Tibial nerve (tissue), 4 donors: Measurements from ENCODE around the gene IBTK. TPM values are rescaled to one million over a fixed set of nuclear protein-coding genes. Genes with fewer than 3 reads are reported as not detected.

Experiments
- DNase-seq, 2 donors: peaks; one replicate each; pipeline ENCODE4 v3.0.0-alpha.2; 2019; ENCODE audit warnings: low spot score in 2 of 2
- H3K27ac ChIP-seq, 4 donors: fragments of 200-600 bp; sonication (generic) in 3 of 4; one replicate each; pipeline ENCODE4 v1.5.1; 2017 to 2019; ENCODE audit warnings: mild to moderate bottlenecking in 1 of 4
- H3K27me3 ChIP-seq, 2 donors: fragments of 200-600 bp; sonication (generic) in 1 of 2; one replicate each; pipeline versions ENCODE4 v1.5.1 to v1.6.0; 2017 to 2019
- H3K36me3 ChIP-seq, 3 donors: fragments of 200-600 bp; sonication (generic); one replicate each; pipeline ENCODE4 v1.5.1; 2018 to 2019
- H3K4me1 ChIP-seq, 4 donors: fragments of 200-600 bp; sonication (generic) in 3 of 4; one replicate each; pipeline ENCODE4 v1.5.1; 2017 to 2019
- H3K4me3 ChIP-seq, 4 donors: fragments of 200-600 bp; sonication (generic) in 3 of 4; one replicate each; pipeline ENCODE4 v1.5.1; 2017 to 2019; ENCODE audit warnings: mild to moderate bottlenecking in 1 of 4, moderate library complexity in 1 of 4
- H3K9me3 ChIP-seq, 4 donors: fragments of 200-600 bp; sonication (generic) in 3 of 4; one replicate each; pipeline ENCODE4 v1.5.1; 2017 to 2019
- CTCF ChIP-seq, 5 experiments: fragments of 200-600 bp in 3 of 5; fragments of 450-650 bp in 2 of 5; sonication (generic) in 3 of 5; IDR thresholded peaks; one replicate each; pipeline ENCODE4 v1.5.1; 2016 to 2019; ENCODE audit warnings: antibody characterized with exemption in 5 of 5, mild to moderate bottlenecking in 3 of 5, moderate library complexity in 2 of 5
- EP300 ChIP-seq, 2 donors: sonication (generic); formaldehyde crosslinking; IDR thresholded peaks; one replicate each; pipeline ENCODE4 v1.6.1; 2017; ENCODE audit warnings: antibody characterized with exemption in 2 of 2, mild to moderate bottlenecking in 1 of 2
- POLR2A ChIP-seq, 2 donors: fragments of 450-650 bp; IDR thresholded peaks; one replicate each; pipeline ENCODE4 v1.6.1; 2017; ENCODE audit warnings: antibody characterized with exemption in 2 of 2, mild to moderate bottlenecking in 2 of 2, moderate library complexity in 2 of 2
- WGBS, 2 donors: methylation state at CpG; one replicate each; pipeline ENCODE4 v1.1.5; 2018; 5-methylcytosine and 5-hydroxymethylcytosine counted together
- total RNA-seq, 4 donors: library from RNA; depleted of rRNA; stranded (reverse); fragments of >200 nt; gene quantifications; one replicate each; pipeline ENCODE4 v1.1.0, GENCODE V29; 2016

IBTK gene
- total RNA-seq, 4 donors from 2014 or later, result 26.9 to 34.1 (median 30.2) TPM

GRCh38 chr6:82144007-82144851 is 103.3 kb downstream of the IBTK start:
- peaks cover 0 to 25% (median 5%) of the 10 kb centered on the region in 4 donors for H3K4me1 ChIP-seq
- no peaks in the 10 kb centered on the region for H3K36me3 ChIP-seq
- peak in 1 of 2 donors; percentile 5 for DNase-seq
- TF ChIP-seq POLR2A (IDR thresholded peaks at IDR 0.05) (no peak), EP300 (IDR thresholded peaks at IDR 0.05) (peak in 1 of 2 donors; percentile 48)
- 24 to 32% methylated on average over 8 of the region's 8 CpGs for WGBS, 2 donors
- H3K4me3 ChIP-seq, result no peak overlapping the region
- H3K9me3 ChIP-seq, result no peaks in the 10 kb centered on the region
- peak overlapping the region in 3 of 4 donors; percentile 46 to 77 (median 63) for H3K27ac ChIP-seq
- H3K27me3 ChIP-seq, result no peaks in the 10 kb centered on the region

- Histone ChIP-seq H3K9me3 (no peaks in the 10 kb centered on the region), H3K27me3 (no peaks in the 10 kb centered on the region), H3K4me1 (peaks cover 0 to 25% (median 5%) of the 10 kb centered on the region in 4 donors), H3K36me3 (no peaks in the 10 kb centered on the region), H3K27ac (peak overlapping the region in 1 of 4 donors; percentile 63), H3K4me3 (no peak overlapping the region)
- DNase-seq, result no peak
- 85 to 87% methylated on average over 10 of the region's 10 CpGs for WGBS, 2 donors
- TF ChIP-seq EP300 (IDR thresholded peaks at IDR 0.05) (no peak), POLR2A (IDR thresholded peaks at IDR 0.05) (no peak), CTCF (IDR thresholded peaks at IDR 0.05) (no peak)
Observed at GRCh38 chr6:82143041-82143481, 104.5 kb downstream of the IBTK start.

GRCh38 chr6:82142524-82142923 is 105.0 kb downstream of the IBTK start:
- no peaks in the 10 kb centered on the region for H3K36me3 ChIP-seq
- DNase-seq, result no peak
- TF ChIP-seq CTCF (IDR thresholded peaks at IDR 0.05) (no peak), EP300 (IDR thresholded peaks at IDR 0.05) (no peak), POLR2A (IDR thresholded peaks at IDR 0.05) (no peak)
- H3K4me1 ChIP-seq, result peaks cover 0 to 25% (median 5%) of the 10 kb centered on the region in 4 donors
- H3K9me3 ChIP-seq, result no peaks in the 10 kb centered on the region
- 79 to 93% methylated on average over 4 of the region's 4 CpGs for WGBS, 2 donors
- no peak overlapping the region for H3K27ac ChIP-seq
- no peak overlapping the region for H3K4me3 ChIP-seq
- H3K27me3 ChIP-seq, result no peaks in the 10 kb centered on the region

GRCh38 chr6:82138075-82138791 is 109.3 kb downstream of the IBTK start:
- DNase-seq, result no peak

GRCh38 chr6:82131441-82131840 is 116.1 kb downstream of the IBTK start:
- H3K4me3 ChIP-seq, result no peak overlapping the region
- WGBS, 2 donors, result 30 to 43% methylated on average over 2 of the region's 2 CpGs
- no peaks in the 10 kb centered on the region for H3K4me1 ChIP-seq
- TF ChIP-seq CTCF (IDR thresholded peaks at IDR 0.05) (no peak), EP300 (IDR thresholded peaks at IDR 0.05) (no peak), POLR2A (IDR thresholded peaks at IDR 0.05) (no peak)
- H3K27me3 ChIP-seq, result no peaks in the 10 kb centered on the region
- no peak overlapping the region for H3K27ac ChIP-seq
- no peaks in the 10 kb centered on the region for H3K36me3 ChIP-seq
- H3K9me3 ChIP-seq, result no peaks in the 10 kb centered on the region
- DNase-seq, result no peak

More at GRCh38 chr6:82138075-82138791, 109.3 kb downstream of the IBTK start:
- Histone ChIP-seq H3K27me3 (no peaks in the 10 kb centered on the region), H3K27ac (no peak overlapping the region), H3K36me3 (no peaks in the 10 kb centered on the region), H3K9me3 (no peaks in the 10 kb centered on the region), H3K4me3 (no peak overlapping the region), H3K4me1 (no peaks in the 10 kb centered on the region)
- 62 to 63% methylated on average over 8 of the region's 8 CpGs for WGBS, 2 donors
- TF ChIP-seq EP300 (IDR thresholded peaks at IDR 0.05) (no peak), CTCF (IDR thresholded peaks at IDR 0.05) (no peak), POLR2A (IDR thresholded peaks at IDR 0.05) (no peak)
